NCI-H1930 (cell line): ENCODE measurements around the gene ACTG1.

Experiments used
- DNase-seq, 2 experiments: peaks; one replicate each; lab custom pipeline; 2025; lab: John Stamatoyannopoulos, UW

Gene ACTG1

GRCh38 chr17:81464586-81464985, 48.0 kb downstream of the ACTG1 start:
- no peak for DNase-seq

- no peak for DNase-seq
Observed at GRCh38 chr17:81463506-81463905, 49.1 kb downstream of the ACTG1 start.

- DNase-seq = no peak
Observed at GRCh38 chr17:81462506-81463125, 50.0 kb downstream of the ACTG1 start.

GRCh38 chr17:81461607-81462500, 50.7 kb downstream of the ACTG1 start:
- DNase-seq = no peak

GRCh38 chr17:81460856-81461460, 51.6 kb downstream of the ACTG1 start:
- DNase-seq = no peak
